ENCODE measurements around the gene MAFG. TPM values are rescaled to one million over a fixed set of nuclear protein-coding genes. Genes with fewer than 3 reads are reported as not detected.

Gene MAFG
- total and polyA plus RNA-seq, 3 donors from 2014 or later: 21.8 to 36.9 (median 31.7) TPM

DNA sequence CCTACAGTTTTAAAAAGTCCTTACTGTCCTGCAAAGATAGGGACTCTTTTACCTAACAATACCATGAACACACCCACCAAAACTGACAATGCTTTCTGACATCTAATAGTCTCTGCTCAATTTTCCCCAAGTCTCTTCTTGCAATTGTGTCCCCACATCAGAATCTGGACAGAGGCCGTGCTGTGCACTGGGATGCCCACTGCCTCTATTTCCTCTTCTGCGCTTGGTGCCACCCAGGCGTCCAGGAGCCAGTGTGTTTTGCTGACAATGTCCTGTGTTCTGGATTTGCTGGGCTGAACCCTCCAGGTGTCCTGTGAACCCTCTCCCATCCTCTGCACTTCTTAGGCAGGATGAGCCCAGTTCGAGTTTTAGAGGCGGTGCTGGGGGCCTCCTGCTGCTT lies 50.0 kb downstream of the MAFG start:
- intact Hi-C loops (cut with DNase I; ENCODE audit: low total_unique reads): no loop called here
- H3K27me3 ChIP-seq: no peaks in the 10 kb centered on the region
- H3K27ac ChIP-seq: no peak overlapping the region
- H3K4me3 ChIP-seq: no peak overlapping the region
- no peak for DNase-seq
- no peaks in the 10 kb centered on the region for H3K9me3 ChIP-seq
- no peak for TF ChIP-seq POLR2A (IDR thresholded peaks at IDR 0.05)
- TF ChIP-seq, protein P1, sequence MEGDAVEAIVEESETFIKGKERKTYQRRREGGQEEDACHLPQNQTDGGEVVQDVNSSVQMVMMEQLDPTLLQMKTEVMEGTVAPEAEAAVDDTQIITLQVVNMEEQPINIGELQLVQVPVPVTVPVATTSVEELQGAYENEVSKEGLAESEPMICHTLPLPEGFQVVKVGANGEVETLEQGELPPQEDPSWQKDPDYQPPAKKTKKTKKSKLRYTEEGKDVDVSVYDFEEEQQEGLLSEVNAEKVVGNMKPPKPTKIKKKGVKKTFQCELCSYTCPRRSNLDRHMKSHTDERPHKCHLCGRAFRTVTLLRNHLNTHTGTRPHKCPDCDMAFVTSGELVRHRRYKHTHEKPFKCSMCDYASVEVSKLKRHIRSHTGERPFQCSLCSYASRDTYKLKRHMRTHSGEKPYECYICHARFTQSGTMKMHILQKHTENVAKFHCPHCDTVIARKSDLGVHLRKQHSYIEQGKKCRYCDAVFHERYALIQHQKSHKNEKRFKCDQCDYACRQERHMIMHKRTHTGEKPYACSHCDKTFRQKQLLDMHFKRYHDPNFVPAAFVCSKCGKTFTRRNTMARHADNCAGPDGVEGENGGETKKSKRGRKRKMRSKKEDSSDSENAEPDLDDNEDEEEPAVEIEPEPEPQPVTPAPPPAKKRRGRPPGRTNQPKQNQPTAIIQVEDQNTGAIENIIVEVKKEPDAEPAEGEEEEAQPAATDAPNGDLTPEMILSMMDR (IDR thresholded peaks at IDR 0.05): no peak
- H3K4me1 ChIP-seq: peaks cover under 1% of the 10 kb centered on the region
- 92 to 95% methylated on average over 5 of the region's 5 CpGs for WGBS, 2 donors
- H3K36me3 ChIP-seq (ENCODE audit: low read depth, missing control alignments): no peaks in the 10 kb centered on the region

GRCh38 chr17:81871387-81872230 lies 55.9 kb downstream of the MAFG start:
- intact Hi-C loops (cut with DNase I; ENCODE audit: low total_unique reads): no loop called here
- no peaks in the 10 kb centered on the region for H3K27me3 ChIP-seq
- TF ChIP-seq, protein P1 (IDR thresholded peaks at IDR 0.05): peak in 2 of 3 experiments; percentile 26 to 40
- TF ChIP-seq POLR2A (IDR thresholded peaks at IDR 0.05): peak; percentile 92
- peak; percentile 93 for DNase-seq
- peaks cover 42% of the 10 kb centered on the region for H3K4me1 ChIP-seq
- 0% methylated on average over 4 to 53 of the region's 86 CpGs for WGBS, 2 donors
- no peaks in the 10 kb centered on the region for H3K36me3 ChIP-seq (ENCODE audit: low read depth, missing control alignments)
- H3K4me3 ChIP-seq: peak overlapping the region; percentile 87 to 92
- no peaks in the 10 kb centered on the region for H3K9me3 ChIP-seq
- peak overlapping the region; percentile 95 to 99 for H3K27ac ChIP-seq

DNA sequence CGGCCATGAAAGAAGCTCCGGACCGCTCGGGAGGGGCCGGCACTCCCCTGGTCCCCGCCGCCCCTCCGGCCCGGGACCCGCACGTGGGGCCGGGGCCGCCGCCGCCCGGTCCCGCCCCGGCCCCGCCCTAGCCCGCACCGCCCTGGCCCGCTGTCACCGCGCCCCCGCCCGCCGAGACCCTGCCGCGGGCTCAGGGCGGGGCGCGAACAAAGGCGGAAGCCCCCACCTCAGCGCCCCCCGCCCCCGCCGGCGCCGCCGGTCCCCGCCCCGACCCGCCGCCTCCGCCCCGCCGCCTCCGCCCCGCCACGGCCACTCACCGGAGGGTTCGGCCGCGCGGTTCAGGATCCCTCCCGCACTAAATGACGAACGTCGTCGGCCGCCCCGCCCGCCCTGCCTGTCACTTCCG lies 56.6 kb downstream of the MAFG start, which contains the start of gene ARHGDIA:
Gene ARHGDIA (minus strand): TSS at position 357 of the 406 bp plus-strand sequence. CDS start 1,407 bp downstream, outside the sequence.
- Histone ChIP-seq H3K9me3 (no peaks in the 10 kb centered on the region), H3K4me1 (peaks cover 48% of the 10 kb centered on the region), H3K4me3 (peak within 1 kb of the TSS; percentile 87 to 92), H3K27ac (peak within 1 kb of the TSS; percentile 95 to 99), H3K36me3 (ENCODE audit: low read depth, missing control alignments) (no peaks in the 10 kb centered on the region), H3K27me3 (no peaks in the 10 kb centered on the region)
- intact Hi-C loops (cut with DNase I; ENCODE audit: low total_unique reads): no loop called here
- TF ChIP-seq POLR2A (IDR thresholded peaks at IDR 0.05): no peak
- WGBS, 2 donors: 0% methylated on average over 27 of the region's 64 CpGs; no CpG with 5 or more reads in 1 of the 2 donors
- DNase-seq: no peak

DNA sequence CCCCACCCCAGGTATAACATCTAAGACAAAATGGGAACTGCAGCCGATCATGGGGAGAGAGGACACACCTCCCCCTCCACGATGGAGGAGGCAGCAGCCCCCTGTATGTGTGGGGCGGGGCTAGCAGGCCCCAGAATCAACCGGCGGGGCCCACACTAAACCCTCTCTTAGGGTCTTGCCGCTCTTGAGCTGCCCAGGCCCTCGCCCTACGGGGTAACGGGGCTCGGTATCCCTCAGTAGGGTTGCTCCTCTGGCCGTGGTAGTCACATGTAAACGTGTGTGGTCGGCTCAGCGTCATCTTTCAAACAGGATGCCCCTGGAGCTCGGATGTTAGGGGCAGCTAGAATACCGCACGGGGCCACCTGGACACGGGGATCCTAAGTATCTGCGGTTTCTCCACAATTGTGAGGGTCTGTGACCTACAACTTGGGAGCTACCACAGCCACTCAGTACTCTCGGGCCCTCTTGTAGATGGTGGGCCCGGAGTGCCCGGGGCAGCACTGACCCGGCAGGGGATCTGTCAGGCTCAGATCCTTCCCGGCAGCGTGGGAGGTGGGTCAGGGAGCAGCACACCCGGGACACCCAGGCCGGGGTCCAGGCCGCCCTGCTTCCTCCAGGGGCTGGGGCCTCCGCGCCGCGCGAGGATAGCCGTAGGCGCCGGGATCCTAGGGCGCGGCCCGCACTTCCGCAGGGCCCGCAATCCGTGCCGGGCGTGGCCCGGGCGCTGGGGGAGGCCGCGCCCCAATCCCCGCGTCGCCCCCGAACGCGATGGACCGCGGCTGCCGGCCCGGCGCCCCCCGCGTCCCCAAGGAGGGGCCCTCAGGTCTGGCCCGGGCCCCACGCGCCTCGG lies 57.2 kb downstream of the MAFG start:
- Histone ChIP-seq H3K27me3 (no peaks in the 10 kb centered on the region), H3K36me3 (ENCODE audit: low read depth, missing control alignments) (no peaks in the 10 kb centered on the region), H3K27ac (peak overlapping the region; percentile 80 to 99), H3K9me3 (no peaks in the 10 kb centered on the region), H3K4me1 (peaks cover 51% of the 10 kb centered on the region), H3K4me3 (peak overlapping the region; percentile 77 to 92)
- WGBS, 2 donors: 1 to 2% methylated on average over 9 to 49 of the region's 65 CpGs
- DNase-seq: peak; percentile 43
- intact Hi-C loops (cut with DNase I; ENCODE audit: low total_unique reads): no loop called here
- TF ChIP-seq POLR2A (IDR thresholded peaks at IDR 0.05): no peak
- TF ChIP-seq, protein P1 (IDR thresholded peaks at IDR 0.05): no peak
